HG02759 (cell line): Measurements from ENCODE around the gene MAP2K1.
"Not testable (repeated sequence)": the region's sequence is repeated elsewhere in the genome, so short reads cannot be mapped to it uniquely, and the experiment has no call there.

Source experiments
- ATAC-seq: cut with Tn5 transposase; IDR thresholded peaks from one replicate; pipeline ENCODE4 v1.9.1; 2021; ENCODE audit warnings: mild to moderate bottlenecking, moderate library complexity; ENCODE audit not compliant: unreplicated experiment

The MAP2K1 gene

GRCh38 chr15:66393037-66393436 lies 6.3 kb downstream of the MAP2K1 start:
- not testable (repeated sequence) for ATAC-seq

- ATAC-seq = no peak
Observed at GRCh38 chr15:66394472-66394871, 7.8 kb downstream of the MAP2K1 start.

DNA sequence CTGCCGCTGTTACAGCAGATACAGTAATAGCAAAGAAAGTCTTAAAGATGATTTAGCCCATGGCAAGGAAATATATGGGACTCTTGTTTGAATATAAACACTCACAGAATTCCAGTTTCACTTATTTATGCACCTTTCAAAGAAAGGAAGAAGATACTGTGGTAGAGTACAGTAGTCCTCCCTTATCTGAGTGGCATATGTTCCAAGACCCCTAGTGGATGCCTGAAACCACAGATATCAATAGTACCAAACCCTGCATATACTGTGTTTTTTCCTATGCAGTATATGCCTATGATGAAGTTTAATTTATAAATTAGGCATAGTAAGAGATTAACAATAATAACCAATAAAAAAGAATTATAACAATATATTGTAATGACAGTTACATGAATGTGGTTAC lies 8.2 kb downstream of the MAP2K1 start:
- no peak for ATAC-seq

GRCh38 chr15:66399276-66399675 lies 12.6 kb downstream of the MAP2K1 start:
- ATAC-seq = no peak

DNA sequence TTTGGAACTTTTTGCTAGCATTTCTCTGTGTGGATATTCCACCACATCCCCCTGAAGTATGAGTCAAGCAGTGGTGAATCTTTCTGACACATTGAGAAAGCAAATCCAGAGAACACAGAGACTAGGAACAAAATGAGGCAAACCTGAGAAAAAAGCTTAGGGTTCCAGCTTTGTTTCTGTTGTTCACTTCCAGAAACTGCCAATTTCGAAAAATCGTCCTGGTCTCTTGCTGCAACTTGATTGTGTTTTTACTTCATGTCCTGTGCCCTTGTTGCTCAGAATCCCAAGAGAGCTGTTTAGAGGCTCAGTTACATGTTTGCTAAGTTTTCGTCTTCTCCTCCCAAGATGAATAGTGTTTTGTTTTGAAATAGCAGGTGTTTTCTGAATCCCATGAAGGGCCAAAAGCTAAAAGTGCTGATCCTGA lies 13.7 kb downstream of the MAP2K1 start:
- no peak for ATAC-seq

DNA sequence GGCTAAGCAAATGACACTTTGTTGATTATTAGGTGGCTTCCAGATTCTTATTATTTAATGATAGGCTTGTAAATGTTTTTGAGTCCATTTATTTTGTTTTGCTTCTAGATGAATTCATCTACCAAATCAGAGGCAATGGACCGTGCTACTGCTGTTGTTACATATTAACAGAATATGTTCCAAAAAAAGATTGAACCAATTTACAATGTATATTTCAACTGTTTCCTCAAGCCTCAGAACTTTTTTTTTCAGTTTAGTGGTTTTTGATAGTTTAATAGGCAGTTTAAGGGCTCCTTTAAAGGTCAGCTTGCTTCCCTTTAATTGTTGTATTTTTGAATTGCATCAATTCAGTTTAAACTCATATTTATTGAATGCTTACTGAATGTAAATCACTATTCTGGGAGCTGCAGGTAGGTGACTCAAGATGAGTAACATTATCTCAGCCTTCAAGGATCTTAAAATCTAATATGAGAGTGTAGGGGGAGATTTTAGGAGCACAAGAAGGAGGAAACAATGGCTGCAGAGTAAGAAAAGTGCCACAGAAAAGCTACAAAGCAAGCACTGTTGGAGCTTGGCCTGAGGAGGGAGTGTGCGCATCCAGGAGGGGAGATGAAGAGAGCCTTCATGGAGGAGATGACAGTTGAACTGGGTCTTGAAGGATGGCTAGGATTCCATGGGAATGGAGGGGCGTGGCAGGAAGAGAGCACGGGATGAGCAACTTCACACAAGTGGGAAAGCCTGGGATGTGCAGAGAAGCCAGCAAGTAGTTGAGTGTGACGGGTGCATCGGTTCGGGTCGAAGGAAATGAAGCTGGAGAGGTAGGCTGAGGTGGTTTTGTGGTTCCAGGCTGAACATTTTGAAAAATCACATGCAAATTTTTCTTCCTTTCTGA lies 14.7 kb downstream of the MAP2K1 start:
- ATAC-seq = no peak

GRCh38 chr15:66402761-66403284 lies 16.1 kb downstream of the MAP2K1 start:
- no peak for ATAC-seq

DNA sequence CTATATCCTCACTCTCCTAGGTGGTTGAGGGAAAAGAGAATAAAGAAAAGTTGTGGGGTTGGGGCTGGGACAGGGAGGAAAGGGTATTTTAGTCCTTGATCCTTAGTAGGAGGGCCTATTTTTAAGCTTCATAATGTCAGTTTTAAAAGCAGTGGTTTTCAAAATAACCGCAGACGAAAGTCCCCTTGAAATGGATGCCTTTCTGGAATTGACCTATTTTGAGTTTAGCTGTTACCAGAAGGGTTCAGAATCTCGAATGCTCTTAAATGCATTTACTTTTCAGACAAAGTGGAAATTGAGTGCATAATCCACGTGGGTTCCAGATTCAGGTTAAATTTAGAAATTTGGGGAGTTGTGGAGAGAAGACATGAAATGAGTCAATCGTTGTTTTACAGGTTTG lies 16.6 kb downstream of the MAP2K1 start:
- ATAC-seq = no peak

DNA sequence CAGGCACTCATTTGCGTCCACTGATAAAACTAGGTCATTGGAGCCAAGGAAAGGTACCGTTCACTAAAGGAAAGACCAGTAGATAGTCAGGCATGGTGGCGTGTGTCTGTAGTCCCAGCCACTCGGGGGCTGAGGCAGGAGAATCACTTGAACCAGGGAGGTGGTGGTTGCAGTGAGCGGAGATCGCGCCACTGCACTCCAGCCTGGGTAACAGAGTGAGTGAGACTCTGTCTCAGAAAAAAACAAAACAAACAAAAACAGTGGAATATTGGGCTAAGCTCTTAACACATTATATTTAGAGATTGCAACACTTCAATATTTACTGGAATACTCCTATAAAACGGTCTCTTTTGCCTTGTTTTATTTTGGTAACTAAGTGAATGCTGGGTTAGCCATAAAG lies 17.4 kb downstream of the MAP2K1 start:
- ATAC-seq = no peak

GRCh38 chr15:66404532-66404931 lies 17.8 kb downstream of the MAP2K1 start:
- ATAC-seq = no peak

DNA sequence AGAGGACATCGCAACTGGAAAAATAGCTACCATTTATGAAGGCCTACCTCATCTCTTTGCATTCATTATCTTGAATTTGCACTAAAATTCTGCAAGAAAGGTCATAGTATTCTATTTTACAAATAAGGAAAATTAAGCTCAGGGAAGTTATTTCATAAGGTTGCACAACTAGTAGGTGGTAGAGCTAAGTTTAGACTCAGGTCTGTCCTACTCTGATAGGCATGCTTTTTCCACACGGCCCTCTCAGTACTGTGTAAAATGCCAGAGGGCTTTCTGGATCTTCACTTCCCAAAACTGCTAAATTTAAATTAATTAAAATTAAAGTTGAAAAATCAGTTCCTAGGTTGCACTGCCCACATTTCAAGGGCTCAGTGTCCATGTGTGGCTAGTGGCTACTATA lies 18.3 kb downstream of the MAP2K1 start:
- ATAC-seq = no peak

- ATAC-seq = no peak
Observed at GRCh38 chr15:66405615-66406014, 18.9 kb downstream of the MAP2K1 start.

DNA sequence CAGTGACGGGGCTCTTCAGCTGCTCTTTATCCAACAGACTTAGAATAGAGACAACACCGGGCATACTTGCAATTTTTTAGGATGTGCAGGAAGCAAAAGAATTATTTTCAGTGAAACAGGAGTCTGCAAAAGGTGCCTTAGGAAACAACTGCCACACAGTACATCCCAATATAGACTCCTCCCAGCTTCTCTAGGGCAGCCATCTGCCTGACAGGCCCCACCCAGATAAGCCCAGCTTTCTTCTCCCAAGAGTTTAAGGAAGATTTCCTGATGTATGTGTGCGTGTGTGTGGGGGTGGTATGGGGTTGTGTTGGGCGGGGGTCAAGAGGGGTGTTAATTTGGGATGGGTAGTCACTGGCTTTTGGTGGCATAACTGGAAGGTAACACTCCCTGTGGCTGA lies 21.5 kb downstream of the MAP2K1 start:
- no peak for ATAC-seq

DNA sequence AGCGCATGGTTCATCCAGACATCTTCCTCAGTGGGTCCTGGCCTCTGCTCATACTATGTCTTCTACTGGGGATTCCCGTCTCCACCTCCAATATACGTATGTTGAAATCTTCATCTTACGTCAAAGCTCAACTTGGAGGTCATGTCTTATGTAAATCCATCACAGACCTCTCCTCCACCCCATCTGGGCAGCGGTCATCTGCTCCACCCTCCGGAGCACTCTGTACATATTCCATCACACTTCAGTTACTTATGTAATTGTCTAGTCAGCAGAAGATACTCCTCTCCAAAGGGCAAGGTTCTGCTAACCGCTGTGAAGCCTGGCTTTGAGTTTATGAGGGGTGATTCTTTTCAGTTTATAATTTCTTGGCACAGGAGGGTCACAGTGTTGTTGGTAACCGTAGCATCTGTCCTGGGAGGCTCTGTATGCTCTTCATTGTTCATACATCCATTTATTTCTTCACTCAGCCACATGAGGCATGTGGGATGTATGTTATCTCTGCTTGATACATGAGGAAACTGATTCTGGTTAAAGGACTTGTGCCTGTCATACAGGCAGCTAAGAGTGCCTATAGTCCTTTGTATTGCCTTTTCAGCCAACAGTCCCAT lies 22.1 kb downstream of the MAP2K1 start:
- ATAC-seq = no peak

GRCh38 chr15:66409565-66410108 lies 22.9 kb downstream of the MAP2K1 start:
- ATAC-seq = no peak

DNA sequence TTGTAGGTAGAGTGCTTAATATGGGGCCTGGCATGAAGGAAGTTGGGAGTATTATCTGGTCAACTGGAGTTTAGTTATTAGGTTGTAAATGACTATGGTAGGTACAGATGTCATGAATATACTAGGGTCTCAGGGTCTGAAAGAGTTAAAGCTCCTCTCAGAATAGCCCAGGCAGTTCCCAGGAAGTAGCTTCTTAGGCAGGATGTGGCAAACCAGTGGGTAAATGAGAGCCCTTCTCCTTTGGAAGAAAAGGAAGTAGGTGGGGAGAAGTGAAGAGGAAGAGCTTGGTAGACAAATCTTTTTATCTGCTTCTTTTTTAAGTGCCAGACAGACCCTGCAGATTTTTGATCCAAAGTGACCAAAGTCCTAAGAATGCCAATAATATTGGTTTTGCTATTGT lies 24.5 kb downstream of the MAP2K1 start:
- no peak for ATAC-seq

DNA sequence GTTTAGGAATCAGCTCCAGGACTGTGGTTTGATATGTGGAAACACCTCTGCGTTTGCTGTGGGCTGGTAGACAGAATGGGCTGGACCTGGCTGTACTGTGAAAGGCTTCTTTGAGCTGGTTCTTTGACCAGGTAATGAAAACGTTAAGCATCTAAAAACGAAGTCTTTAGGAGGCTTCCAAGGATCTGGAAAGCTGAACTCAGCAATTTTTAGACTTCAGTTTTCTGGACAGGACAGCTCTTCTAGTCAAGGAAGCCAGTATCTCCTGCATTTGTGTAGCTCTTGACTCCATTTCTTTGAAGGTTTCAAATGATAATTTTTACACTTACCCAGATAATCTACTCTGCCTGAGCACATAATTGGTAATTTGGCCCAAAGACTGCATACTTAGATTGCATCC lies 25.5 kb downstream of the MAP2K1 start:
- no peak for ATAC-seq

- no peak for ATAC-seq
Observed at GRCh38 chr15:66413579-66413978, 26.9 kb downstream of the MAP2K1 start.

GRCh38 chr15:66415360-66415759 lies 28.6 kb downstream of the MAP2K1 start:
- no peak for ATAC-seq

GRCh38 chr15:66417736-66418135 lies 31.0 kb downstream of the MAP2K1 start:
- ATAC-seq = no peak

- no peak for ATAC-seq
Observed at GRCh38 chr15:66419471-66419870, 32.8 kb downstream of the MAP2K1 start.

DNA sequence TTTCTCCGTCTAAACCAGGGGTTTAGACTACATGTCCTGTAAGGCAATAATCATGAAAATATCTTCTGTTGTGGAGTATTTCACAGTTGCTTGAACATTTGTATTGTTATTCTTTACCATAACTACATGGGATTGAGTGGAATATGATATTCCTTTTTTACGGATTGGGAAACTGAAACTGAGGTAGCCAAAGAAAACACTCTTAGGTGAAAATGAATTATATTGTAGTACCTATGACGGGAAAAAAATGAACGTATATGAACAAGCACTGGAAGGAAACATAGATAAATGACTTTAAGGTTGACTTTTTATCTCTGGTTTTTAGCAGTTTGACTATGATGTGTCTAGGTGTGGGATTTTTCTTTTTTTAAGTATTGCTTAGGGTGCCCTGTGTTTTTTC lies 35.6 kb downstream of the MAP2K1 start:
- ATAC-seq = no peak
